ENCODE results near the gene SSU72.
A peak's percentile ranks its signal among the peaks of the same experiment; 100 is the strongest.

The SSU72 gene

GRCh38 chr1:1593834-1594601, 19.4 kb upstream of the SSU72 start:
- H3K27ac ChIP-seq (ENCODE audit: low read depth, low read length) = no peak overlapping the region
- H3K4me3 ChIP-seq (ENCODE audit: low read depth, low read length) = no peak overlapping the region
- no peaks in the 10 kb centered on the region for H3K9me3 ChIP-seq (ENCODE audit: control insufficient read depth, insufficient read depth, low read length)
- H3K9ac ChIP-seq (ENCODE audit: low read depth, low read length) = no peak overlapping the region
- H3K27me3 ChIP-seq (ENCODE audit: control insufficient read depth, insufficient read depth, low read length) = peaks cover 20% of the 10 kb centered on the region
- H3K36me3 ChIP-seq (ENCODE audit: control insufficient read depth, insufficient read depth, low read length) = no peaks in the 10 kb centered on the region
- peaks cover 5% of the 10 kb centered on the region; the same call in 1 of the 2 replicates for H3K4me1 ChIP-seq (ENCODE audit: control insufficient read depth, insufficient read depth, low read length)

GRCh38 chr1:1591452-1591851, 16.8 kb upstream of the SSU72 start:
- Histone ChIP-seq H3K27me3 (ENCODE audit: control insufficient read depth, insufficient read depth, low read length) (peaks cover 8% of the 10 kb centered on the region; the same call in 1 of the 2 replicates), H3K36me3 (ENCODE audit: control insufficient read depth, insufficient read depth, low read length) (no peaks in the 10 kb centered on the region), H3K4me3 (ENCODE audit: low read depth, low read length) (no peak overlapping the region), H3K4me1 (ENCODE audit: control insufficient read depth, insufficient read depth, low read length) (no peaks in the 10 kb centered on the region), H3K9me3 (ENCODE audit: control insufficient read depth, insufficient read depth, low read length) (no peaks in the 10 kb centered on the region), H3K9ac (ENCODE audit: low read depth, low read length) (no peak overlapping the region), H3K27ac (ENCODE audit: low read depth, low read length) (no peak overlapping the region)

- Histone ChIP-seq H3K36me3 (ENCODE audit: control insufficient read depth, insufficient read depth, low read length) (no peaks in the 10 kb centered on the region), H3K9me3 (ENCODE audit: control insufficient read depth, insufficient read depth, low read length) (no peaks in the 10 kb centered on the region), H3K4me1 (ENCODE audit: control insufficient read depth, insufficient read depth, low read length) (no peaks in the 10 kb centered on the region), H3K27me3 (ENCODE audit: control insufficient read depth, insufficient read depth, low read length) (no peaks in the 10 kb centered on the region), H3K27ac (ENCODE audit: low read depth, low read length) (no peak overlapping the region), H3K4me3 (ENCODE audit: low read depth, low read length) (no peak overlapping the region), H3K9ac (ENCODE audit: low read depth, low read length) (no peak overlapping the region)
Observed at GRCh38 chr1:1583347-1584010, 8.8 kb upstream of the SSU72 start.

GRCh38 chr1:1582585-1583346, 8.1 kb upstream of the SSU72 start:
- Histone ChIP-seq H3K9me3 (ENCODE audit: control insufficient read depth, insufficient read depth, low read length) (no peaks in the 10 kb centered on the region), H3K4me1 (ENCODE audit: control insufficient read depth, insufficient read depth, low read length) (no peaks in the 10 kb centered on the region), H3K27me3 (ENCODE audit: control insufficient read depth, insufficient read depth, low read length) (no peaks in the 10 kb centered on the region; the same call in 1 of the 2 replicates), H3K27ac (ENCODE audit: low read depth, low read length) (no peak overlapping the region), H3K9ac (ENCODE audit: low read depth, low read length) (no peak overlapping the region), H3K36me3 (ENCODE audit: control insufficient read depth, insufficient read depth, low read length) (no peaks in the 10 kb centered on the region), H3K4me3 (ENCODE audit: low read depth, low read length) (no peak overlapping the region)

GRCh38 chr1:1578371-1578940, 3.8 kb upstream of the SSU72 start:
- Histone ChIP-seq H3K27me3 (ENCODE audit: control insufficient read depth, insufficient read depth, low read length) (no peaks in the 10 kb centered on the region; the same call in 1 of the 2 replicates), H3K9ac (ENCODE audit: low read depth, low read length) (no peak overlapping the region), H3K4me1 (ENCODE audit: control insufficient read depth, insufficient read depth, low read length) (0 out of 2 replicates have a peak, but pooled peaks cover 4% of the 10 kb centered on the region), H3K27ac (ENCODE audit: low read depth, low read length) (no peak overlapping the region), H3K9me3 (ENCODE audit: control insufficient read depth, insufficient read depth, low read length) (no peaks in the 10 kb centered on the region), H3K4me3 (ENCODE audit: low read depth, low read length) (no peak overlapping the region), H3K36me3 (ENCODE audit: control insufficient read depth, insufficient read depth, low read length) (no peaks in the 10 kb centered on the region)

- no peak overlapping the region for H3K27ac ChIP-seq (ENCODE audit: low read depth, low read length)
- no peaks in the 10 kb centered on the region for H3K9me3 ChIP-seq (ENCODE audit: control insufficient read depth, insufficient read depth, low read length)
- 0 out of 2 replicates have a peak, but pooled peaks cover 2% of the 10 kb centered on the region for H3K36me3 ChIP-seq (ENCODE audit: control insufficient read depth, insufficient read depth, low read length)
- H3K4me1 ChIP-seq (ENCODE audit: control insufficient read depth, insufficient read depth, low read length) = 0 out of 2 replicates have a peak, but pooled peaks cover 4% of the 10 kb centered on the region
- no peak overlapping the region for H3K9ac ChIP-seq (ENCODE audit: low read depth, low read length)
- H3K27me3 ChIP-seq (ENCODE audit: control insufficient read depth, insufficient read depth, low read length) = no peaks in the 10 kb centered on the region; the same call in 1 of the 2 replicates
- no peak overlapping the region for H3K4me3 ChIP-seq (ENCODE audit: low read depth, low read length)
Observed at GRCh38 chr1:1577367-1578011, 2.8 kb upstream of the SSU72 start.

- peak overlapping the region; percentile 97 for H3K9ac ChIP-seq (ENCODE audit: low read depth, low read length)
- peaks cover 20% of the 10 kb centered on the region for H3K36me3 ChIP-seq (ENCODE audit: control insufficient read depth, insufficient read depth, low read length)
- 0 out of 2 replicates have a peak, but pooled peaks cover 4% of the 10 kb centered on the region for H3K4me1 ChIP-seq (ENCODE audit: control insufficient read depth, insufficient read depth, low read length)
- H3K4me3 ChIP-seq (ENCODE audit: low read depth, low read length) = peak overlapping the region; percentile 91
- H3K9me3 ChIP-seq (ENCODE audit: control insufficient read depth, insufficient read depth, low read length) = no peaks in the 10 kb centered on the region
- H3K27me3 ChIP-seq (ENCODE audit: control insufficient read depth, insufficient read depth, low read length) = no peaks in the 10 kb centered on the region; the same call in 1 of the 2 replicates
- H3K27ac ChIP-seq (ENCODE audit: low read depth, low read length) = peak overlapping the region; percentile 98
Observed at GRCh38 chr1:1573843-1574720, 581 bp downstream of the SSU72 start.

- no peak overlapping the region for H3K9ac ChIP-seq (ENCODE audit: low read depth, low read length)
- H3K36me3 ChIP-seq (ENCODE audit: control insufficient read depth, insufficient read depth, low read length) = peaks cover 34% of the 10 kb centered on the region
- no peak overlapping the region for H3K27ac ChIP-seq (ENCODE audit: low read depth, low read length)
- no peaks in the 10 kb centered on the region for H3K27me3 ChIP-seq (ENCODE audit: control insufficient read depth, insufficient read depth, low read length)
- no peaks in the 10 kb centered on the region for H3K9me3 ChIP-seq (ENCODE audit: control insufficient read depth, insufficient read depth, low read length)
- H3K4me1 ChIP-seq (ENCODE audit: control insufficient read depth, insufficient read depth, low read length) = peaks cover 11% of the 10 kb centered on the region; the same call in 1 of the 2 replicates
- H3K4me3 ChIP-seq (ENCODE audit: low read depth, low read length) = no peak overlapping the region
Observed at GRCh38 chr1:1569341-1569740, 5.3 kb downstream of the SSU72 start.

GRCh38 chr1:1567891-1568291, 6.8 kb downstream of the SSU72 start:
- H3K36me3 ChIP-seq (ENCODE audit: control insufficient read depth, insufficient read depth, low read length) = peaks cover 47% of the 10 kb centered on the region
- peak overlapping the region; percentile 77 for H3K27ac ChIP-seq (ENCODE audit: low read depth, low read length)
- H3K27me3 ChIP-seq (ENCODE audit: control insufficient read depth, insufficient read depth, low read length) = no peaks in the 10 kb centered on the region
- peaks cover 11% of the 10 kb centered on the region; the same call in 1 of the 2 replicates for H3K4me1 ChIP-seq (ENCODE audit: control insufficient read depth, insufficient read depth, low read length)
- H3K4me3 ChIP-seq (ENCODE audit: low read depth, low read length) = no peak overlapping the region
- H3K9me3 ChIP-seq (ENCODE audit: control insufficient read depth, insufficient read depth, low read length) = no peaks in the 10 kb centered on the region
- no peak overlapping the region for H3K9ac ChIP-seq (ENCODE audit: low read depth, low read length)
